ENCODE results near the gene C2CD3.

The C2CD3 gene

GRCh38 chr11:73977856-73978519 lies 192.8 kb downstream of the C2CD3 start:
- H3K9me3 ChIP-seq = no peaks in the 10 kb centered on the region
- TF ChIP-seq CTCF (IDR thresholded peaks at IDR 0.05) = no peak
- H3K27ac ChIP-seq = no peak overlapping the region
- DNase-seq = no peak
- H3K4me1 ChIP-seq = peaks cover 0 to 9% (median 2%) of the 10 kb centered on the region in 4 donors
- no peak overlapping the region for H3K4me3 ChIP-seq
- H3K36me3 ChIP-seq = peaks cover 0 to 57% (median 14%) of the 10 kb centered on the region in 3 donors
- intact Hi-C loops (cut with DNase I; ENCODE audit: low total_unique reads) = no loop called here
- no peaks in the 10 kb centered on the region for H3K27me3 ChIP-seq

DNA sequence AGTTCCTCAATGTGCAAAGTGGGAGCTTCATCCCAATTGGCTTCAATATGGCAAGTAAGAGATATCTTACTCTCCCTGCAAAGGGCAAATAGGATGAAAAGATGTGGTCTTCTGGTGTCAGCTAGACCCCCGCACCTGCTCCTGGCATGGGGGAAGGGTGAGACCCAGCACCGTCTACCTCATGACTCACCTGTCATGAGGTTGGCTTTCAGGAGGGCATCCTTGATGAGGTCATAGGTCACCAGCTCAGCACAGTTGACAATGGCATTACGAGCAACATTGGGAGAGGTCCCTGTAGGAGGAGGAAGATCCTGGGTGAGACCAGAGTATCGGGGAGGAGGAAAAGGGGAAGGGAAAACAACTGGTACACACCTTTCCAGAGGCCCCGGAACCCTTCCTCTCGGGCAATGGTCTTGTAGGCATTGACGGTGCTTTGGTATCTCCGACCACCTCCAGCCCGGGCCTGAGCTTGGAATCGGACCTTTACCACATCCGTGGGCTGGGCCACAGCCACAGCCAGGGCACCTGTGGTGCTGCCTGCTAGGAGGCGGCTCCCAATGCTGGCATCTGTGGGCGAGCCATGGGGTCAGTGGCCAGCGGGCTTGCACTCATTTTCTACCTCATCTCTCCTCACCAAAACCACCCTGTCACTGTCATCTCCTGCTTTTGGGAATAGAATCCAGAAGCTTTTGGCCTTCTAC lies 194.2 kb downstream of the C2CD3 start:
- peaks cover 0 to 57% (median 14%) of the 10 kb centered on the region in 3 donors for H3K36me3 ChIP-seq
- H3K9me3 ChIP-seq = no peaks in the 10 kb centered on the region
- no peak for TF ChIP-seq CTCF (IDR thresholded peaks at IDR 0.05)
- intact Hi-C loops (cut with DNase I; ENCODE audit: low total_unique reads) = no loop called here
- H3K4me1 ChIP-seq = no peaks in the 10 kb centered on the region
- H3K4me3 ChIP-seq = no peak overlapping the region
- H3K27me3 ChIP-seq = no peaks in the 10 kb centered on the region
- no peak for DNase-seq
- H3K27ac ChIP-seq = no peak overlapping the region

DNA sequence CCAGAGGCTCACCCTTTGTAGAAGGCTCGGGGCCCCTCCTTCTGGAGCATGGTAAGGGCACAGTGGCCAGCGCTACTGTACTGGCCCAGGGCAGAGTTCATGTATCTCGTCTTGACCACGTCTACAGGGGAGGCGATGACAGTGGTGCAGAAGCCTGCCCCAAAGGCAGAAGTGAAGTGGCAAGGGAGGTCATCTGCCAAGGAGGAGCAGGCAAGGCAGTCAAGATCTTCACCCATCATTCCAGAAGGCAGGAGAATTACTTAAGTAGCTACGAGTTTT lies 195.4 kb downstream of the C2CD3 start:
- Histone ChIP-seq H3K4me3 (no peak overlapping the region), H3K4me1 (no peaks in the 10 kb centered on the region), H3K27ac (no peak overlapping the region), H3K27me3 (no peaks in the 10 kb centered on the region), H3K36me3 (peaks cover 0 to 57% (median 14%) of the 10 kb centered on the region in 3 donors), H3K9me3 (no peaks in the 10 kb centered on the region)
- no peak for TF ChIP-seq CTCF (IDR thresholded peaks at IDR 0.05)
- DNase-seq = no peak
- intact Hi-C loops (cut with DNase I; ENCODE audit: low total_unique reads) = no loop called here

DNA sequence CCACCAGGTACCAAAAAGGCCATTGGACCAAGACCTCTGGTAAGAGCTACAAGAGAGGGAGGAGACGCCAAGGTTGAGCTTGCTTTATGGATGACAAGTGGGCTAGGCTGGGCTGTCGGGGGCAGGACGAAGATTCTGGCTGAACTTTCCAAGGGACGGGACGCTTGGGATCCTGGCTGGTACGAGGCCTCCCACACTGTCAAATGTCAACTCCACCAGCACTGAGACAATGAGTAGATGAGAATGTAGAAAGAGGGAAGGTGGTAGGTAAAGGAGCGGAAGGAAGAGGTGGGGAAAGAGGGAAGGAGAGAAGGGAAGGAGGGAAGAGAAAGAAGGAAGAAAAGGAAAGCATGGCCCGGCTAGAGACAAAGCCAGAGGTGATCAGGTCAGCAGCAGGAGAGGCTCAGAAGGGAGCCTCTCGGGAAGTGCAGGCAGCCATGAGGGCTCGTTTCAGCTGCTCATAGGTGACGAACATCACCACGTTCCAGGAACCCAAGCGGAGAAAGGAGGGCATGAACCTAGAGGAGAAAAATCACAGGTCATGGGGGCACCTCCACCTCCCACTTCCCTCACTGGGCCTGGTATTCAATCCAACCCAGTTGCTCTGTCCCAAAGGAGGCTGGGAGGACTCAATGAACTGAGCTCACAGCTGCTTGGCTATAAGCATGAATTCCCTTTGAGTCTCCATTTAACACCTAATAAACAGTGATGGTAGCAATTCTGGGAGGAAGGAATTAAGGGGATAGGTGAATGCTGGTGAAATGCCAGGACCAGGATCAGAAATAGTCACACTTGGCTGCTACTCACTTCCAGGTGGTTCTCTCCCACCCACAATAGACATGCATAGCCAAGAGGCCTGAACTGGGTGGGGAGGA lies 196.0 kb downstream of the C2CD3 start:
- no peak overlapping the region for H3K27ac ChIP-seq
- H3K27me3 ChIP-seq = no peaks in the 10 kb centered on the region
- no peaks in the 10 kb centered on the region for H3K4me1 ChIP-seq
- H3K4me3 ChIP-seq = no peak overlapping the region
- peaks cover 0 to 57% (median 14%) of the 10 kb centered on the region in 3 donors for H3K36me3 ChIP-seq
- intact Hi-C loops (cut with DNase I; ENCODE audit: low total_unique reads) = no loop called here
- DNase-seq = no peak
- no peak for TF ChIP-seq CTCF (IDR thresholded peaks at IDR 0.05)
- no peaks in the 10 kb centered on the region for H3K9me3 ChIP-seq

DNA sequence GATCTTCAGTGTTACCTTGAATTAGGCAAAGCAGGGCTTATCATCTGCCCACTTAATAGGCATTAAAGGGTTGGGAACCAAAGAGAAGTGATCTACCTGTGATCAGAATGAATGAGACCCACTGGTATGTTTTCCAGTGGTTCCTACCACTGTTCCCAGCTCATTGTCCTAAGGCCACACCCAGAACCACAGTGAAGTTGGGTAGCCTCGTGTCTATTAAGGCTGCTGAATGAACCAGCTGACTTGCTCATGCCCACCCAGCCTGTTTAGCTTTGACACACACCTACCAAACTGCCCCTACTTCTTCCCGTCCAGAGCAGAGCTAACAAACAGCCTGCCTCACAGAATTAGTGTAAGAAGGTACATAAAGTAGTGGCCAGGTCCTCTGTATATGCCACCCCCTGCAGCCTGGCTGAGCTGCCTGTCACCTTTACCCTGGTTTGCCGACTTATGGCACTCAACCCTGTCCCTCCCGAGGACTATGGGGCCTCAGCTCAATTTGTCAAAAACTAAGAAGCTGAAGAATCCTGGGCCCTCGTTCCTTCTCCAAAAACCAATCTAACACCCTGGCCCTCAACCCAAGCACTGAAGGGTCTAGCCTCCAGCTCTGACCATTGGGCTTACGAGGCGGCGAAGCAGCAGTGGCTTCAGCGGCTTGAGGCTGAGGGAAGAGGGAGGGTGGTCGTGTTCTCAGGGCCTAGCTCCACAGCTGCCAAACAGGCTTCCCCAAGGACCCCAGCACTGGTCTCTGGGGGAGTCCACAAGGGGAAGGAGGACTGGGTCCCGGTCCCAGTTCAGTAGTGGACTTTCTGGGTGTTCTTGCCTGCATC lies 198.0 kb downstream of the C2CD3 start:
- Histone ChIP-seq H3K9me3 (no peaks in the 10 kb centered on the region), H3K27me3 (no peaks in the 10 kb centered on the region), H3K36me3 (peaks cover 0 to 40% (median 11%) of the 10 kb centered on the region in 3 donors), H3K27ac (no peak overlapping the region), H3K4me3 (no peak overlapping the region), H3K4me1 (no peaks in the 10 kb centered on the region)
- no peak for TF ChIP-seq CTCF (IDR thresholded peaks at IDR 0.05)
- DNase-seq = no peak
- intact Hi-C loops (cut with DNase I; ENCODE audit: low total_unique reads) = no loop called here
